Effector CD8-positive, alpha-beta T cell (primary cell): ENCODE results near the gene FBN1.

Experiments used
- DNase-seq: peaks from one replicate; lab custom pipeline; 2025; lab: John Stamatoyannopoulos, UW

Gene FBN1

GRCh38 chr15:48652510-48653076 is 7.1 kb upstream of the FBN1 start:
- no peak for DNase-seq

- DNase-seq, result no peak
Measured at GRCh38 chr15:48650931-48651330, 5.4 kb upstream of the FBN1 start.

GRCh38 chr15:48647962-48648361 is 2.5 kb upstream of the FBN1 start:
- no peak for DNase-seq

- DNase-seq, result no peak
Measured at GRCh38 chr15:48646331-48646730, 822 bp upstream of the FBN1 start.

- DNase-seq, result no peak
Measured at GRCh38 chr15:48644827-48645557, 517 bp downstream of the FBN1 start.

- no peak for DNase-seq
Measured at GRCh38 chr15:48644467-48644826, 1.1 kb downstream of the FBN1 start.

- DNase-seq, result no peak
Measured at GRCh38 chr15:48643776-48644466, 1.6 kb downstream of the FBN1 start.

- DNase-seq, result no peak
Measured at GRCh38 chr15:48643206-48643605, 2.3 kb downstream of the FBN1 start.

- no peak for DNase-seq
Measured at GRCh38 chr15:48642795-48643194, 2.7 kb downstream of the FBN1 start.

GRCh38 chr15:48641416-48641815 is 4.1 kb downstream of the FBN1 start:
- no peak for DNase-seq

GRCh38 chr15:48638963-48639362 is 6.5 kb downstream of the FBN1 start:
- DNase-seq, result no peak

- no peak for DNase-seq
Measured at GRCh38 chr15:48637639-48638038, 7.9 kb downstream of the FBN1 start.

GRCh38 chr15:48636511-48636910 is 9.0 kb downstream of the FBN1 start:
- no peak for DNase-seq

- DNase-seq, result no peak
Measured at GRCh38 chr15:48634893-48635292, 10.6 kb downstream of the FBN1 start.

GRCh38 chr15:48634096-48634495 is 11.4 kb downstream of the FBN1 start:
- no peak for DNase-seq

GRCh38 chr15:48632651-48633050 is 12.9 kb downstream of the FBN1 start:
- DNase-seq, result no peak

GRCh38 chr15:48631176-48631770 is 14.2 kb downstream of the FBN1 start:
- DNase-seq, result no peak

GRCh38 chr15:48630245-48630644 is 15.3 kb downstream of the FBN1 start:
- no peak for DNase-seq

- no peak for DNase-seq
Measured at GRCh38 chr15:48628832-48629231, 16.7 kb downstream of the FBN1 start.

GRCh38 chr15:48627260-48627940 is 18.1 kb downstream of the FBN1 start:
- no peak for DNase-seq

GRCh38 chr15:48625126-48625525 is 20.4 kb downstream of the FBN1 start:
- DNase-seq, result no peak

- no peak for DNase-seq
Measured at GRCh38 chr15:48624700-48625099, 20.8 kb downstream of the FBN1 start.
